K562 (cell line): Measurements from ENCODE around the gene GAB1. TPM values are rescaled to one million over a fixed set of nuclear protein-coding genes. Genes with fewer than 3 reads are reported as not detected.

Experiments used
- CHD4 ChIP-seq: fragments of 200-600 bp; sonication (generic); IDR thresholded peaks from 3 replicates; pipeline ENCODE4 v1.6.1; 2012; ENCODE audit warnings: low read depth, mild to moderate bottlenecking, mixed read lengths, low read length, inconsistent platforms; ENCODE audit not compliant: insufficient read depth, insufficient replicate concordance, poor library complexity, severe bottlenecking
- CLOCK ChIP-seq: fragments of 250-450 bp; sonication (Bioruptor Pico); IDR thresholded peaks from 2 replicates; pipeline ENCODE4 v1.4.0; 2020; ENCODE audit warnings: mild to moderate bottlenecking, moderate library complexity, borderline replicate concordance
- L3MBTL2 ChIP-seq: fragments of 450-650 bp; IDR thresholded peaks from 2 replicates; pipeline ENCODE4 v1.6.1; 2016; ENCODE audit warnings: mild to moderate bottlenecking, moderate library complexity
- MTA3 ChIP-seq: fragments of 450-650 bp; formaldehyde crosslinking; IDR thresholded peaks from 2 replicates; pipeline ENCODE4 v1.6.1; 2017; ENCODE audit warnings: mild to moderate bottlenecking, borderline replicate concordance
- PHF8 ChIP-seq: fragments of 200-600 bp; sonication (generic); IDR thresholded peaks from 2 replicates; pipeline ENCODE4 v1.6.1; 2012; ENCODE audit warnings: mixed run types, mild to moderate bottlenecking, inconsistent platforms, low read length, moderate library complexity, borderline replicate concordance
- POLR2G ChIP-seq: fragments of 200-400 bp; formaldehyde crosslinking; IDR thresholded peaks from 2 replicates; pipeline ENCODE4 v1.6.1; 2017; ENCODE audit warnings: low read depth, mild to moderate bottlenecking, antibody characterized with exemption, low read length, moderate library complexity
- SNRNP70 ChIP-seq: fragments of 200-400 bp; formaldehyde crosslinking; optimal IDR thresholded peaks from 2 replicates; pipeline ENCODE3; 2017; ENCODE audit warnings: low read depth, low read length
- STAT6 ChIP-seq: sonication (generic); formaldehyde crosslinking; IDR thresholded peaks from 2 replicates; pipeline ENCODE4 v1.8.1; 2023; ENCODE audit warnings: mild to moderate bottlenecking, missing genetic modification reagents
- TFAP4 ChIP-seq: sonication (generic); formaldehyde crosslinking; IDR thresholded peaks from 2 replicates; pipeline ENCODE4 v1.8.0; 2022; ENCODE audit warnings: missing genetic modification reagents, mild to moderate bottlenecking, moderate library complexity, borderline replicate concordance
- ZNF224 ChIP-seq: sonication (generic); formaldehyde crosslinking; IDR thresholded peaks from 2 replicates; pipeline ENCODE4 v1.8.0; 2022; ENCODE audit warnings: mild to moderate bottlenecking, missing genetic modification reagents
- ZNF695 ChIP-seq: fragments of 450-650 bp; formaldehyde crosslinking; IDR thresholded peaks from 2 replicates; pipeline ENCODE4 v1.4.0; 2020; ENCODE audit warnings: mild to moderate bottlenecking, moderate library complexity
- ZNF780A ChIP-seq: fragments of 250-450 bp; sonication (Bioruptor Pico); IDR thresholded peaks from 2 replicates; pipeline ENCODE4 v1.5.0; 2021; ENCODE audit warnings: mild to moderate bottlenecking
- polyA plus RNA-seq, 8 experiments: library from polyadenylated mRNA; depleted of rRNA in 4 of 8; stranded (reverse) in 5 of 8; unstranded in 3 of 8; fragments of >200 nt; fragmentation: Nextera tagmentation in 2 of 8; fragmentation: Illumina TruSeq in 1 of 8; extraction: Ambion mirVana in 2 of 8; extraction: Trizol in 1 of 8; gene quantifications; 2 replicates each; pipeline versions ENCODE4 v1.2.1 to v1.2.3, GENCODE V29; 2011 to 2014; ENCODE audit warnings: inconsistent platforms in 1 of 8, missing spikeins in 1 of 8
- total RNA-seq, 7 experiments: library from RNA; depleted of rRNA in 6 of 7; stranded (reverse); fragments of >200 nt in 6 of 7; fragmentation: Illumina TruSeq in 2 of 7; extraction: Trizol in 2 of 7; gene quantifications; 2 replicates each; pipeline versions ENCODE4 v1.2.1 to v1.2.3, GENCODE V29; 2011 to 2021; ENCODE audit warnings: low replicate concordance in 1 of 7
- TF ChIP-seq, protein P1 (sequence below): sonication (generic); formaldehyde crosslinking; IDR thresholded peaks from 2 replicates; pipeline ENCODE4 v1.8.0; 2023; ENCODE audit warnings: mild to moderate bottlenecking, missing genetic modification reagents
- TF ChIP-seq, protein P2 (sequence below), 2 experiments: fragments of 450-650 bp in 1 of 2; sonication (generic) in 1 of 2; formaldehyde crosslinking in 1 of 2; IDR thresholded peaks in 1 of 2; conservative IDR thresholded peaks in 1 of 2; 2 replicates each; pipeline versions ENCODE4 v1.6.1 to v1.8.1; 2016 to 2023; ENCODE audit warnings: mild to moderate bottlenecking in 2 of 2, moderate library complexity in 2 of 2, inconsistent platforms in 1 of 2, missing genetic modification reagents in 1 of 2
- TF ChIP-seq, protein P3 (sequence below): fragments of 450-650 bp; formaldehyde crosslinking; IDR thresholded peaks from 2 replicates; pipeline ENCODE4 v1.4.0; 2020; ENCODE audit warnings: mild to moderate bottlenecking

The GAB1 gene
- total and polyA plus RNA-seq, 9 of the 15 experiments (the other 6 are each of a cell fraction or from before 2014, with no cell fraction given) = 1.3 to 14.6 (median 7.5) TPM

DNA sequence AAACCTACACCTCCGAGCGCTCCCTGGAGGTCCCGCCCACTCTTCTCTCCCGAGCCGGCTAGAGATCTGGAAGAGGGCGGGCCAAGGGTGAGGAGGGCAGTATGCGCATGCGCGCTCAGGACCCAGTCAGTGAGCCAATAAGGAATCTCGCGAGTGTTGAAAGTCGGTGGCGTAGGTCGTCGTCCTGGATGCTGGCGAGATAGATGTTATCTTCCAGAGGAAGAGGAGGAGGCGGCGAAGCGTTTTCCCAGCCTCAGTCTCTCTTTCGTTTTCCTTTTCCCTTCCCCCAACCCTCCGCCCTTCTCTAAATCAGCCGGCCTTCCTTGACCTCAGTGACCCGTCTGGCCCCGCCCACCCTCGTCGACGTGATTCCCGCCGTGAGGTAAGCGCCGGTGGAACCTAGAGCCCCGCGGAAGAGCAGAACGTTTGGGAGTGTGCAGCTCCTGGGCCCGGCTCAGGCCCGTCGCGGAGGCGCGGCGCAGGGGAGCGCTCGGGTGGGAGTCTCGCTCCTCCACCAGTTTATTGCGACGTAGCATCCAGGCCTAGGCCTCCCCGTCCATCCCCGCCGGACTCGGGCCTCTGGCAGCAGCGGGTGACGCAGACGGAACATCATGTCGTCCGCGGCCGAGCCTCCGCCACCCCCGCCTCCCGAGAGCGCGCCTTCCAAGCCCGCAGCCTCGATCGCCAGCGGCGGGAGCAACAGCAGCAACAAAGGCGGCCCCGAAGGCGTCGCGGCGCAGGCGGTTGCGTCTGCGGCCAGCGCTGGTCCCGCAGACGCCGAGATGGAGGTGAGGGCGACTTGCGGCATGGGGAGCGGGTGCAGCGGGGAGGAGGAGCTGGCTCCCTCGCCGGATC lies 176.9 kb downstream of the GAB1 start, which contains the start of gene SMARCA5 (continued):
- TF ChIP-seq CLOCK (CRISPR knock-in tag) = no peak
- TF ChIP-seq, protein P1, sequence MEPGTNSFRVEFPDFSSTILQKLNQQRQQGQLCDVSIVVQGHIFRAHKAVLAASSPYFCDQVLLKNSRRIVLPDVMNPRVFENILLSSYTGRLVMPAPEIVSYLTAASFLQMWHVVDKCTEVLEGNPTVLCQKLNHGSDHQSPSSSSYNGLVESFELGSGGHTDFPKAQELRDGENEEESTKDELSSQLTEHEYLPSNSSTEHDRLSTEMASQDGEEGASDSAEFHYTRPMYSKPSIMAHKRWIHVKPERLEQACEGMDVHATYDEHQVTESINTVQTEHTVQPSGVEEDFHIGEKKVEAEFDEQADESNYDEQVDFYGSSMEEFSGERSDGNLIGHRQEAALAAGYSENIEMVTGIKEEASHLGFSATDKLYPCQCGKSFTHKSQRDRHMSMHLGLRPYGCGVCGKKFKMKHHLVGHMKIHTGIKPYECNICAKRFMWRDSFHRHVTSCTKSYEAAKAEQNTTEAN (CRISPR knock-in tag) = no peak
- peak; percentile 85; the same call in 1 of the 2 replicates for TF ChIP-seq TFAP4 (CRISPR knock-in tag)
- TF ChIP-seq MTA3 = peak; percentile 57; the same call in 1 of the 2 replicates
- no peak for TF ChIP-seq CHD4
- TF ChIP-seq, protein P2, sequence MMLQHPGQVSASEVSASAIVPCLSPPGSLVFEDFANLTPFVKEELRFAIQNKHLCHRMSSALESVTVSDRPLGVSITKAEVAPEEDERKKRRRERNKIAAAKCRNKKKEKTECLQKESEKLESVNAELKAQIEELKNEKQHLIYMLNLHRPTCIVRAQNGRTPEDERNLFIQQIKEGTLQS (IDR thresholded peaks at IDR 0.05) = peak; percentile 53
- TF ChIP-seq, protein P2 (CRISPR knock-in tag; conservative IDR thresholded peaks at IDR 0.05) = 0 out of 2 replicates have a peak, but pooled peaks have one; percentile 33
- TF ChIP-seq SNRNP70 = no peak
- TF ChIP-seq, protein P3, sequence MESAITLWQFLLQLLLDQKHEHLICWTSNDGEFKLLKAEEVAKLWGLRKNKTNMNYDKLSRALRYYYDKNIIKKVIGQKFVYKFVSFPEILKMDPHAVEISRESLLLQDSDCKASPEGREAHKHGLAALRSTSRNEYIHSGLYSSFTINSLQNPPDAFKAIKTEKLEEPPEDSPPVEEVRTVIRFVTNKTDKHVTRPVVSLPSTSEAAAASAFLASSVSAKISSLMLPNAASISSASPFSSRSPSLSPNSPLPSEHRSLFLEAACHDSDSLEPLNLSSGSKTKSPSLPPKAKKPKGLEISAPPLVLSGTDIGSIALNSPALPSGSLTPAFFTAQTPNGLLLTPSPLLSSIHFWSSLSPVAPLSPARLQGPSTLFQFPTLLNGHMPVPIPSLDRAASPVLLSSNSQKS (CRISPR knock-in tag) = no peak
- TF ChIP-seq POLR2G = peak; percentile 93
- no peak for TF ChIP-seq STAT6
- TF ChIP-seq ZNF780A = no peak
- TF ChIP-seq L3MBTL2 = no peak; the same call in 1 of the 2 replicates
- TF ChIP-seq ZNF224 (CRISPR knock-in tag) = no peak; the same call in 1 of the 2 replicates
- TF ChIP-seq PHF8 = peak; percentile 91
- TF ChIP-seq ZNF695 = no peak
